Measurements from ENCODE around the gene TMEM117. TPM values are rescaled to one million over a fixed set of nuclear protein-coding genes. Genes with fewer than 3 reads are reported as not detected.
"Not testable (repeated sequence)": the region's sequence is repeated elsewhere in the genome, so short reads cannot be mapped to it uniquely, and the experiment has no call there.

TMEM117 gene
- total RNA-seq, 1 experiment from 2014 or later, result 5.9 TPM

DNA sequence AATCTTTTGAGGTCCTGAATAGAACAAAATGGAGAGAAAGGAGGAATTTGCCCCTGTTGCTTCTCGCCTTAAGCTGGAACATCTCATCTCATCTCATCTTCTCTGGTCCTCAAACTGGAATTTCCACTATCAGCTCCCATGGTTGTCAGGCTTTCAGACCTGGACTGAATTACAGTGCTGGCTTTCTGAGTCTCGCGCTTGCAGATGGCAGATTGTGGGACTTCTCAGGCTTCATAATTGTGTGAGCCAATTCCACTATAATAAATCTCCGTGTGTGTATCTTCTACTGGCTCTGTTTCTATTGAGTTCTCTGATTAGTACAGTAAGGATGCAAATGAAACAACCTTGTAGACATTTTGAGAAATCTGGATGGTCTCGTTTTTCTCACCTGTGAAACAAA is 199.0 kb downstream of the TMEM117 start:
- no peak overlapping the region for H3K4me3 ChIP-seq (ENCODE audit: low read depth, low read length, poor library complexity, severe bottlenecking)
- ChIA-PET CTCF (no interaction called here), POLR2A (ENCODE audit: low non-redundant PET) (no interaction called here)
- intact Hi-C loops (cut with micrococcal nuclease; ENCODE audit: unreplicated experiment), result no loop called here
- no peak for TF ChIP-seq EZH2 (IDR thresholded peaks at IDR 0.05; ENCODE audit: borderline replicate concordance, low read depth, low read length, poor library complexity, severe bottlenecking)
- TF ChIP-seq, protein P1, sequence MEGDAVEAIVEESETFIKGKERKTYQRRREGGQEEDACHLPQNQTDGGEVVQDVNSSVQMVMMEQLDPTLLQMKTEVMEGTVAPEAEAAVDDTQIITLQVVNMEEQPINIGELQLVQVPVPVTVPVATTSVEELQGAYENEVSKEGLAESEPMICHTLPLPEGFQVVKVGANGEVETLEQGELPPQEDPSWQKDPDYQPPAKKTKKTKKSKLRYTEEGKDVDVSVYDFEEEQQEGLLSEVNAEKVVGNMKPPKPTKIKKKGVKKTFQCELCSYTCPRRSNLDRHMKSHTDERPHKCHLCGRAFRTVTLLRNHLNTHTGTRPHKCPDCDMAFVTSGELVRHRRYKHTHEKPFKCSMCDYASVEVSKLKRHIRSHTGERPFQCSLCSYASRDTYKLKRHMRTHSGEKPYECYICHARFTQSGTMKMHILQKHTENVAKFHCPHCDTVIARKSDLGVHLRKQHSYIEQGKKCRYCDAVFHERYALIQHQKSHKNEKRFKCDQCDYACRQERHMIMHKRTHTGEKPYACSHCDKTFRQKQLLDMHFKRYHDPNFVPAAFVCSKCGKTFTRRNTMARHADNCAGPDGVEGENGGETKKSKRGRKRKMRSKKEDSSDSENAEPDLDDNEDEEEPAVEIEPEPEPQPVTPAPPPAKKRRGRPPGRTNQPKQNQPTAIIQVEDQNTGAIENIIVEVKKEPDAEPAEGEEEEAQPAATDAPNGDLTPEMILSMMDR (conservative IDR thresholded peaks at IDR 0.05; ENCODE audit: low read depth, low read length), result no peak
- H3K36me3 ChIP-seq (ENCODE audit: insufficient read depth, low read length, poor library complexity, severe bottlenecking), result no peaks in the 10 kb centered on the region
- DNase-seq (ENCODE audit: low spot score), result no peak
- H3K4me1 ChIP-seq (ENCODE audit: insufficient read depth, low read length, poor library complexity, severe bottlenecking), result no peaks in the 10 kb centered on the region
- BruUV-seq (replicated peaks), result no TSS peak
- peaks cover 21% of the 10 kb centered on the region for H3K9me3 ChIP-seq (ENCODE audit: low read depth, low read length, poor library complexity, severe bottlenecking)
- no peaks in the 10 kb centered on the region for H3K27me3 ChIP-seq (replicated peaks; ENCODE audit: insufficient read depth, low read depth, low read length, poor library complexity)
- no peak overlapping the region for H3K27ac ChIP-seq (ENCODE audit: low read depth, low read length, poor library complexity, severe bottlenecking)

DNA sequence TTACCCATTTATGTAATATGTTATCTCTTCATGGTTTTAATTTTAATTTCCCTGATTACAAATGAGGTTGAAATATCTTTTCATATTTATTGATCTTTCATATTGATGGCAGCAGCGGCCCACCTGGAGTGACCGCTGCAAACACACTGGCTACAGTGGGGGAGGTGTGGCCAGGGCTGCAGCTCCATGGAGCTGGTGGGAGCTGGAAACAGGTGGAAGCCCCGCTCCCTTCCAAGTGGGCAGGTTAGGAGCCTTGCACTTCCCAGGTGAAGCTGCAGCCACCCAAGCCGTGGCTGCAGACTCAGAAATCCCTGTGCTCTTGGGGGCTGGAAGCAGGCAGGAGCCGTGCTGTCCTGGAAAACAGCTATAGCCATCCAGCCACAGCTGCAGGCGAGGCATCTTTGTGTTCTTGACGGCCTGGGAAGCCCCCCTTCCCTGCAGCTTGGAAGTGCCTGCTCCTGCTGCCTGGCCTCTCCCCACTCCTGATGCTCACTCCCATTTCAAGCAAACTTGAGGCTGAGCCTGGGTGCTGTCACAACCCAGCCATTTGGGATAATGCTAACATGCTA is 201.1 kb downstream of the TMEM117 start:
- Histone ChIP-seq H3K4me3 (ENCODE audit: low read depth, low read length, poor library complexity, severe bottlenecking) (no peak overlapping the region), H3K9me3 (ENCODE audit: low read depth, low read length, poor library complexity, severe bottlenecking) (peaks cover 6% of the 10 kb centered on the region), H3K4me1 (ENCODE audit: insufficient read depth, low read length, poor library complexity, severe bottlenecking) (no peaks in the 10 kb centered on the region), H3K27ac (ENCODE audit: low read depth, low read length, poor library complexity, severe bottlenecking) (no peak overlapping the region), H3K27me3 (replicated peaks; ENCODE audit: insufficient read depth, low read depth, low read length, poor library complexity) (no peaks in the 10 kb centered on the region), H3K36me3 (ENCODE audit: insufficient read depth, low read length, poor library complexity, severe bottlenecking) (no peaks in the 10 kb centered on the region)
- BruUV-seq (replicated peaks), result no TSS peak
- TF ChIP-seq, protein P1 (conservative IDR thresholded peaks at IDR 0.05; ENCODE audit: low read depth, low read length), result no peak
- no peak for TF ChIP-seq EZH2 (IDR thresholded peaks at IDR 0.05; ENCODE audit: borderline replicate concordance, low read depth, low read length, poor library complexity, severe bottlenecking)
- intact Hi-C loops (cut with micrococcal nuclease; ENCODE audit: unreplicated experiment), result no loop called here
- ChIA-PET CTCF (no interaction called here), POLR2A (ENCODE audit: low non-redundant PET) (no interaction called here)
- DNase-seq (ENCODE audit: low spot score), result no peak

DNA sequence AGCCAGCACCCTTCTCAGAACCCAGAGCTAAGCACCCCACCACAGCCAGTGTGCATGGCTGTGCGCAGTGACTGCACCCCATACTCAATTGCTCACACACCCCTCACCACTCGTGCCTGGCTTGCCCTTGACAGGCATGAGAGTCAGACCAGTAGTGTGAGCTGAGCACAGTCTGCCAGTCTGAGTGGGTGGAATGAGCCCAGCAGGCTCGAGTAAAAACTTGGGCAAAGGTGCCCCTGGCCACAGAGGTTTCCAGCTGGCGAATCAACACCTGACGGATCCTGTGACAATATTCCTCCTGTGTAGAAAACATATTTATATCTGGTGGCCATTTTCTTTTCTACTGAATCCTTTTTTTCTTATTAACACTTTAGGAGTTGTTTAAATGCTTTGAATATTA is 202.5 kb downstream of the TMEM117 start:
- ChIA-PET CTCF (no interaction called here), POLR2A (ENCODE audit: low non-redundant PET) (no interaction called here)
- H3K36me3 ChIP-seq (ENCODE audit: insufficient read depth, low read length, poor library complexity, severe bottlenecking), result no peaks in the 10 kb centered on the region
- no peaks in the 10 kb centered on the region for H3K27me3 ChIP-seq (replicated peaks; ENCODE audit: insufficient read depth, low read depth, low read length, poor library complexity)
- BruUV-seq (replicated peaks), result no TSS peak
- H3K4me1 ChIP-seq (ENCODE audit: insufficient read depth, low read length, poor library complexity, severe bottlenecking), result no peaks in the 10 kb centered on the region
- H3K27ac ChIP-seq (ENCODE audit: low read depth, low read length, poor library complexity, severe bottlenecking), result no peak overlapping the region
- no peak overlapping the region for H3K4me3 ChIP-seq (ENCODE audit: low read depth, low read length, poor library complexity, severe bottlenecking)
- DNase-seq (ENCODE audit: low spot score), result no peak
- TF ChIP-seq, protein P1 (conservative IDR thresholded peaks at IDR 0.05; ENCODE audit: low read depth, low read length), result no peak
- intact Hi-C loops (cut with micrococcal nuclease; ENCODE audit: unreplicated experiment), result no loop called here
- H3K9me3 ChIP-seq (ENCODE audit: low read depth, low read length, poor library complexity, severe bottlenecking), result no peaks in the 10 kb centered on the region

DNA sequence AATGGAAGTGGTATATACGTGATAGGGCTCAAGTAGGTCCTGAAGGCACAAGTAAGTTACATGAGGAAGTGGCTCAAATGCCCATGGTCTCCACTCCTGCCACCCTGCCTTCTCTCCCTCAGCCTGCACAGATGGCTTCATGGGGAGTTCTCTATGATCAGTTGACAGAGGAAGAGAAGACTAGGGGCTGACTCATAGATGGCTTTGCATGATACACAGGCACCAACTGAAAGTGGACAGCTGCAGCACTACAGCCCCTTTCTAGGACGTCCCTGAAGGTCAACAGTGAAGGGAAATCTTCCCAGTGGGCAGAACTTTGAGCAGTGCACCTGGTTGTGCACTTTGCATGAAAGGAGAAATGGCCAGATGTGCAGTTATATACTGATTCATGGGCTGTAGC is 208.6 kb downstream of the TMEM117 start:
- H3K27me3 ChIP-seq (replicated peaks; ENCODE audit: insufficient read depth, low read depth, low read length, poor library complexity); H3K9me3 ChIP-seq (ENCODE audit: low read depth, low read length, poor library complexity, severe bottlenecking); H3K36me3 ChIP-seq (ENCODE audit: insufficient read depth, low read length, poor library complexity, severe bottlenecking); H3K4me3 ChIP-seq (ENCODE audit: low read depth, low read length, poor library complexity, severe bottlenecking); CTCF ChIA-PET; intact Hi-C loops (cut with micrococcal nuclease; ENCODE audit: unreplicated experiment); H3K4me1 ChIP-seq (ENCODE audit: insufficient read depth, low read length, poor library complexity, severe bottlenecking); DNase-seq (ENCODE audit: low spot score); BruUV-seq (replicated peaks); POLR2A ChIA-PET (ENCODE audit: low non-redundant PET); H3K27ac ChIP-seq (ENCODE audit: low read depth, low read length, poor library complexity, severe bottlenecking): not testable (repeated sequence)

Data from A673 (cell line).